ENCODE data around the gene SLC1A5.

GRCh38 chr19:46830864-46831263, 42.5 kb upstream of the SLC1A5 start:
- no peak for TF ChIP-seq CTCF (IDR thresholded peaks at IDR 0.05; ENCODE audit: low read length)
- no peak for TF ChIP-seq EZH2 (IDR thresholded peaks at IDR 0.05; ENCODE audit: borderline replicate concordance, low read length)
